ENCODE data around the gene DIPK1C.
A peak's percentile ranks its signal among the peaks of the same experiment; 100 is the strongest.

- TF ChIP-seq CTCF (IDR thresholded peaks at IDR 0.05) (no peak), POLR2A (IDR thresholded peaks at IDR 0.05) (no peak), POLR2AphosphoS5 (IDR thresholded peaks at IDR 0.05; ENCODE audit: insufficient read depth in 1 of 2, low read depth in 1 of 2) (peak in 1 of 2 donors; percentile 47)
Observed at GRCh38 chr18:74478880-74479279, 21.8 kb upstream of the DIPK1C start.

All from vagina (tissue), 2 donors.